GM23338 (cell line): Measurements from ENCODE around the gene ART4. TPM values are rescaled to one million over a fixed set of nuclear protein-coding genes. Genes with fewer than 3 reads are reported as not detected.

Experiments used
- ATAC-seq: fragments of 200-7000 bp; cut with Tn5 transposase; 3 replicates; pipeline ENCODE4 v1.9.1; 2020
- DNase-seq: peaks from one replicate; pipeline ENCODE4 v3.0.0-alpha.2; 2015; ENCODE audit warnings: low spot score
- H2AFZ ChIP-seq: fragments of 200-600 bp; sonication (generic); 2 replicates; pipeline ENCODE4 v1.8.0; 2016; ENCODE audit warnings: antibody characterized with exemption, mild to moderate bottlenecking, moderate library complexity
- H3F3A ChIP-seq: fragments of 200-600 bp; sonication (generic); replicated peaks from 2 replicates; pipeline ENCODE4 v1.8.0; 2017; ENCODE audit warnings: antibody characterized with exemption, mixed run types, low read depth
- H3K27ac ChIP-seq: fragments of 200-600 bp; sonication (generic); 2 replicates; pipeline ENCODE4 v1.6.1; 2016; ENCODE audit warnings: low read depth
- H3K27me3 ChIP-seq: fragments of 200-600 bp; sonication (generic); 2 replicates; pipeline ENCODE4 v1.8.0; 2016; ENCODE audit warnings: mild to moderate bottlenecking, mixed run types, moderate library complexity; ENCODE audit not compliant: insufficient read depth
- H3K36me3 ChIP-seq: fragments of 200-600 bp; sonication (generic); 2 replicates; pipeline ENCODE4 v1.8.0; 2016; ENCODE audit warnings: mild to moderate bottlenecking; ENCODE audit not compliant: insufficient read depth
- H3K4me1 ChIP-seq: fragments of 200-600 bp; sonication (generic); 2 replicates; pipeline ENCODE4 v1.8.0; 2016; ENCODE audit warnings: mild to moderate bottlenecking, moderate library complexity; ENCODE audit not compliant: insufficient read depth
- H3K4me2 ChIP-seq: fragments of 200-600 bp; sonication (generic); 2 replicates; pipeline ENCODE4 v1.7.1; 2017; ENCODE audit warnings: mixed run types
- H3K4me3 ChIP-seq: fragments of 200-600 bp; sonication (generic); 2 replicates; pipeline ENCODE4 v1.6.1; 2016; ENCODE audit warnings: mixed run types
- H3K79me2 ChIP-seq: fragments of 200-600 bp; sonication (generic); replicated peaks from 2 replicates; pipeline ENCODE4 v1.8.0; 2017; ENCODE audit warnings: mild to moderate bottlenecking; ENCODE audit not compliant: insufficient read depth
- H3K9me2 ChIP-seq: fragments of 200-600 bp; sonication (generic); 2 replicates; pipeline ENCODE4 v1.8.0; 2017; ENCODE audit not compliant: insufficient read depth
- H4K20me1 ChIP-seq: fragments of 200-600 bp; sonication (generic); replicated peaks from 2 replicates; pipeline ENCODE4 v1.8.0; 2017; ENCODE audit warnings: mild to moderate bottlenecking; ENCODE audit not compliant: insufficient read depth
- H3K27ac Mint-ChIP-seq: 2 replicates; pipeline ENCODE4 v1.8.0; 2020; ENCODE audit warnings: inconsistent platforms, mild to moderate bottlenecking, moderate library complexity, mixed read lengths
- H3K27me3 Mint-ChIP-seq: 3 replicates; pipeline ENCODE4 v1.8.0; 2022; ENCODE audit warnings: low read depth, mild to moderate bottlenecking, moderate library complexity, mixed read lengths, inconsistent platforms; ENCODE audit not compliant: insufficient read depth, poor library complexity
- H3K36me3 Mint-ChIP-seq: 3 replicates; pipeline ENCODE4 v1.8.0; 2021; ENCODE audit warnings: low read depth, mild to moderate bottlenecking, inconsistent platforms, moderate library complexity, mixed read lengths
- H3K4me1 Mint-ChIP-seq: 3 replicates; pipeline ENCODE4 v1.8.0; 2020; ENCODE audit warnings: mild to moderate bottlenecking, inconsistent platforms, mixed read lengths
- H3K4me3 Mint-ChIP-seq: 3 replicates; pipeline ENCODE4 v1.8.0; 2021; ENCODE audit warnings: moderate library complexity, mild to moderate bottlenecking, inconsistent platforms, mixed read lengths
- H3K9me3 Mint-ChIP-seq: 3 replicates; pipeline ENCODE4 v1.8.0; 2020; ENCODE audit warnings: moderate library complexity, mild to moderate bottlenecking, inconsistent platforms, mixed read lengths
- CTCF ChIP-seq, 2 experiments: fragments of 200-600 bp in 1 of 2; sonication (generic) in 1 of 2; conservative IDR thresholded peaks; 2 replicates each; pipeline versions ENCODE4 v1.5.1 to v1.6.1; 2016 to 2017; ENCODE audit warnings: antibody characterized with exemption in 2 of 2, low read depth in 2 of 2, mild to moderate bottlenecking in 2 of 2, moderate library complexity in 1 of 2
- EZH2 ChIP-seq: fragments of 200-600 bp; sonication (generic); IDR thresholded peaks from one replicate; pipeline ENCODE4 v1.8.0; 2017; ENCODE audit warnings: antibody characterized with exemption, mild to moderate bottlenecking, low read depth; ENCODE audit not compliant: unreplicated experiment
- EZH2phosphoT487 ChIP-seq: fragments of 200-600 bp; sonication (generic); IDR thresholded peaks from one replicate; pipeline ENCODE4 v1.8.1; 2018; ENCODE audit warnings: antibody characterized with exemption; ENCODE audit not compliant: unreplicated experiment
- JUNB ChIP-seq: IDR thresholded peaks from one replicate; pipeline ENCODE4 v1.6.1; 2016; ENCODE audit warnings: antibody characterized with exemption; ENCODE audit not compliant: unreplicated experiment
- NANOG ChIP-seq: IDR thresholded peaks from 2 replicates; pipeline ENCODE4 v1.6.1; 2016; ENCODE audit warnings: antibody characterized with exemption, borderline replicate concordance
- POLR2AphosphoS5 ChIP-seq: IDR thresholded peaks from 2 replicates; pipeline ENCODE4 v1.6.1; 2016; ENCODE audit warnings: antibody characterized with exemption, low read depth
- REST ChIP-seq: IDR thresholded peaks from one replicate; pipeline ENCODE4 v1.6.1; 2018; ENCODE audit warnings: antibody characterized with exemption; ENCODE audit not compliant: unreplicated experiment
- polyA plus RNA-seq: library from polyadenylated mRNA; unstranded; fragments of >200 nt; fragmentation: Nextera tagmentation; extraction: Ambion mirVana; gene quantifications from 2 replicates; pipeline ENCODE4 v1.2.1, GENCODE V29; 2016
- total RNA-seq: library from RNA; depleted of rRNA; stranded (reverse); fragments of >200 nt; shearing (Covaris generic); gene quantifications from 2 replicates; pipeline ENCODE4 v1.2.3, GENCODE V29; 2014
- TF ChIP-seq, protein P1 (sequence below): fragments of 250-450 bp; sonication (Bioruptor Pico); IDR thresholded peaks from 2 replicates; pipeline ENCODE4 v1.5.0; 2020; ENCODE audit warnings: mild to moderate bottlenecking, moderate library complexity

ART4 gene
- total and polyA plus RNA-seq, 2 experiments from 2014 or later: 0.08 TPM; not detected in 1

- TF ChIP-seq, protein P1, sequence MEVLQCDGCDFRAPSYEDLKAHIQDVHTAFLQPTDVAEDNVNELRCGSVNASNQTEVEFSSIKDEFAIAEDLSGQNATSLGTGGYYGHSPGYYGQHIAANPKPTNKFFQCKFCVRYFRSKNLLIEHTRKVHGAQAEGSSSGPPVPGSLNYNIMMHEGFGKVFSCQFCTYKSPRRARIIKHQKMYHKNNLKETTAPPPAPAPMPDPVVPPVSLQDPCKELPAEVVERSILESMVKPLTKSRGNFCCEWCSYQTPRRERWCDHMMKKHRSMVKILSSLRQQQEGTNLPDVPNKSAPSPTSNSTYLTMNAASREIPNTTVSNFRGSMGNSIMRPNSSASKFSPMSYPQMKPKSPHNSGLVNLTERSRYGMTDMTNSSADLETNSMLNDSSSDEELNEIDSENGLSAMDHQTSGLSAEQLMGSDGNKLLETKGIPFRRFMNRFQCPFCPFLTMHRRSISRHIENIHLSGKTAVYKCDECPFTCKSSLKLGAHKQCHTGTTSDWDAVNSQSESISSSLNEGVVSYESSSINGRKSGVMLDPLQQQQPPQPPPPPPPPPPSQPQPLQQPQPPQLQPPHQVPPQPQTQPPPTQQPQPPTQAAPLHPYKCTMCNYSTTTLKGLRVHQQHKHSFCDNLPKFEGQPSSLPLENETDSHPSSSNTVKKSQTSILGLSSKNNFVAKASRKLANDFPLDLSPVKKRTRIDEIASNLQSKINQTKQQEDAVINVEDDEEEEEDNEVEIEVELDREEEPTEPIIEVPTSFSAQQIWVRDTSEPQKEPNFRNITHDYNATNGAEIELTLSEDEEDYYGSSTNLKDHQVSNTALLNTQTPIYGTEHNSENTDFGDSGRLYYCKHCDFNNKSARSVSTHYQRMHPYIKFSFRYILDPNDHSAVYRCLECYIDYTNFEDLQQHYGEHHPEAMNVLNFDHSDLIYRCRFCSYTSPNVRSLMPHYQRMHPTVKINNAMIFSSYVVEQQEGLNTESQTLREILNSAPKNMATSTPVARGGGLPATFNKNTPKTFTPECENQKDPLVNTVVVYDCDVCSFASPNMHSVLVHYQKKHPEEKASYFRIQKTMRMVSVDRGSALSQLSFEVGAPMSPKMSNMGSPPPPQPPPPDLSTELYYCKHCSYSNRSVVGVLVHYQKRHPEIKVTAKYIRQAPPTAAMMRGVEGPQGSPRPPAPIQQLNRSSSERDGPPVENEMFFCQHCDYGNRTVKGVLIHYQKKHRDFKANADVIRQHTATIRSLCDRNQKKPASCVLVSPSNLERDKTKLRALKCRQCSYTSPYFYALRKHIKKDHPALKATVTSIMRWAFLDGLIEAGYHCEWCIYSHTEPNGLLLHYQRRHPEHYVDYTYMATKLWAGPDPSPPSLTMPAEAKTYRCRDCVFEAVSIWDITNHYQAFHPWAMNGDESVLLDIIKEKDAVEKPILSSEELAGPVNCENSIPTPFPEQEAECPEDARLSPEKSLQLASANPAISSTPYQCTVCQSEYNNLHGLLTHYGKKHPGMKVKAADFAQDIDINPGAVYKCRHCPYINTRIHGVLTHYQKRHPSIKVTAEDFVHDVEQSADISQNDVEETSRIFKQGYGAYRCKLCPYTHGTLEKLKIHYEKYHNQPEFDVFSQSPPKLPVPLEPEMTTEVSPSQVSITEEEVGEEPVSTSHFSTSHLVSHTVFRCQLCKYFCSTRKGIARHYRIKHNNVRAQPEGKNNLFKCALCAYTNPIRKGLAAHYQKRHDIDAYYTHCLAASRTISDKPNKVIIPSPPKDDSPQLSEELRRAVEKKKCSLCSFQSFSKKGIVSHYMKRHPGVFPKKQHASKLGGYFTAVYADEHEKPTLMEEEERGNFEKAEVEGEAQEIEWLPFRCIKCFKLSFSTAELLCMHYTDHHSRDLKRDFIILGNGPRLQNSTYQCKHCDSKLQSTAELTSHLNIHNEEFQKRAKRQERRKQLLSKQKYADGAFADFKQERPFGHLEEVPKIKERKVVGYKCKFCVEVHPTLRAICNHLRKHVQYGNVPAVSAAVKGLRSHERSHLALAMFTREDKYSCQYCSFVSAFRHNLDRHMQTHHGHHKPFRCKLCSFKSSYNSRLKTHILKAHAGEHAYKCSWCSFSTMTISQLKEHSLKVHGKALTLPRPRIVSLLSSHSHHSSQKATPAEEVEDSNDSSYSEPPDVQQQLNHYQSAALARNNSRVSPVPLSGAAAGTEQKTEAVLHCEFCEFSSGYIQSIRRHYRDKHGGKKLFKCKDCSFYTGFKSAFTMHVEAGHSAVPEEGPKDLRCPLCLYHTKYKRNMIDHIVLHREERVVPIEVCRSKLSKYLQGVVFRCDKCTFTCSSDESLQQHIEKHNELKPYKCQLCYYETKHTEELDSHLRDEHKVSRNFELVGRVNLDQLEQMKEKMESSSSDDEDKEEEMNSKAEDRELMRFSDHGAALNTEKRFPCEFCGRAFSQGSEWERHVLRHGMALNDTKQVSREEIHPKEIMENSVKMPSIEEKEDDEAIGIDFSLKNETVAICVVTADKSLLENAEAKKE (CRISPR knock-in tag): no peak
Measured at GRCh38 chr12:14840616-14841015, 2.7 kb downstream of the ART4 start (continued).

- Mint-ChIP-seq H3K27me3 (no peaks in the 10 kb centered on the region), H3K9me3 (peaks cover 9% of the 10 kb centered on the region; the same call in 1 of the 3 replicates), H3K36me3 (peaks cover 2% of the 10 kb centered on the region; the same call in 1 of the 3 replicates), H3K4me1 (peaks cover 3% of the 10 kb centered on the region; the same call in 1 of the 3 replicates), H3K4me3 (no peak overlapping the region), H3K27ac (no peak overlapping the region)
- ATAC-seq: no peak
- no peak overlapping the region for H3K4me2 ChIP-seq
- H4K20me1 ChIP-seq: no peaks in the 10 kb centered on the region
- H3K36me3 ChIP-seq: no peaks in the 10 kb centered on the region
- H3K79me2 ChIP-seq: no peaks in the 10 kb centered on the region
- H3K4me3 ChIP-seq: no peak overlapping the region
- no peaks in the 10 kb centered on the region for H3K9me2 ChIP-seq
- H3K27ac ChIP-seq: no peak overlapping the region
- H3F3A ChIP-seq: no peaks in the 10 kb centered on the region
- no peak overlapping the region for H2AFZ ChIP-seq
- no peaks in the 10 kb centered on the region for H3K4me1 ChIP-seq
- H3K27me3 ChIP-seq: no peaks in the 10 kb centered on the region
- DNase-seq: no peak
- TF ChIP-seq POLR2AphosphoS5 (no peak), EZH2phosphoT487 (no peak), CTCF (conservative IDR thresholded peaks at IDR 0.05; ENCODE audit: low read depth in 2 of 2) (no peak), EZH2 (no peak), REST (no peak), JUNB (no peak), NANOG (no peak)
Measured at GRCh38 chr12:14839262-14839661, 4.1 kb downstream of the ART4 start.
